Astrocyte (in vitro differentiated cells and primary cell): Measurements from ENCODE around the gene NECTIN4. TPM values are rescaled to one million over a fixed set of nuclear protein-coding genes. Genes with fewer than 3 reads are reported as not detected.

Source experiments
- DNase-seq: peaks from one replicate; pipeline ENCODE4 v3.0.0-alpha.2; 2010; ENCODE audit warnings: low read depth
- FAIRE-seq: peaks from 2 replicates; lab custom pipeline; 2011; peaks lifted over from hg19 to GRCh38; lab: Jason Lieb, UNC
- H2AFZ ChIP-seq: 2 replicates; pipeline ENCODE4 v1.6.0; 2012; ENCODE audit warnings: low read depth, low read length, inconsistent platforms
- H3K27ac ChIP-seq: 2 replicates; pipeline ENCODE4 v1.5.1; 2011; ENCODE audit warnings: low read depth, low read length, inconsistent platforms
- H3K27me3 ChIP-seq: 2 replicates; pipeline ENCODE4 v1.6.0; 2011; ENCODE audit warnings: low read length, inconsistent platforms; ENCODE audit not compliant: insufficient read depth
- H3K36me3 ChIP-seq: 2 replicates; pipeline ENCODE4 v1.5.1; 2011; ENCODE audit warnings: low read length, inconsistent platforms; ENCODE audit not compliant: insufficient read depth
- H3K4me1 ChIP-seq: 2 replicates; pipeline ENCODE4 v1.5.1; 2011; ENCODE audit warnings: low read length, inconsistent platforms; ENCODE audit not compliant: insufficient read depth
- H3K4me2 ChIP-seq: 2 replicates; pipeline ENCODE4 v1.6.0; 2012; ENCODE audit warnings: low read length, inconsistent platforms
- H3K4me3 ChIP-seq: 2 replicates; pipeline ENCODE4 v1.5.1; 2011; ENCODE audit warnings: low read depth, mild to moderate bottlenecking, low read length, inconsistent platforms; ENCODE audit not compliant: insufficient read depth
- H3K79me2 ChIP-seq: 2 replicates; pipeline ENCODE4 v1.6.0; 2012; ENCODE audit warnings: mild to moderate bottlenecking, low read length, inconsistent platforms; ENCODE audit not compliant: insufficient read depth
- H3K9ac ChIP-seq: 2 replicates; pipeline ENCODE4 v1.6.0; 2012; ENCODE audit warnings: mild to moderate bottlenecking, low read length, inconsistent platforms
- H3K9me3 ChIP-seq: 2 replicates; pipeline ENCODE4 v1.5.1; 2012; ENCODE audit warnings: low read depth, mild to moderate bottlenecking, low read length, inconsistent platforms; ENCODE audit not compliant: insufficient read depth
- H4K20me1 ChIP-seq: 2 replicates; pipeline ENCODE4 v1.6.0; 2012; ENCODE audit warnings: low read length, inconsistent platforms; ENCODE audit not compliant: insufficient read depth
- H3K27ac Mint-ChIP-seq: one replicate; pipeline ENCODE4 v1.8.0; 2021; ENCODE audit warnings: mild to moderate bottlenecking, mixed read lengths; ENCODE audit not compliant: unreplicated experiment
- H3K27me3 Mint-ChIP-seq: one replicate; pipeline ENCODE4 v1.8.0; 2021; ENCODE audit warnings: low read depth, mixed read lengths; ENCODE audit not compliant: unreplicated experiment
- H3K36me3 Mint-ChIP-seq: one replicate; pipeline ENCODE4 v1.8.0; 2021; ENCODE audit warnings: low read depth, mixed read lengths; ENCODE audit not compliant: unreplicated experiment
- H3K4me1 Mint-ChIP-seq: one replicate; pipeline ENCODE4 v1.8.0; 2021; ENCODE audit warnings: low read depth, mixed read lengths; ENCODE audit not compliant: unreplicated experiment
- H3K4me3 Mint-ChIP-seq: one replicate; pipeline ENCODE4 v1.8.0; 2021; ENCODE audit warnings: mild to moderate bottlenecking, moderate library complexity, mixed read lengths; ENCODE audit not compliant: unreplicated experiment
- H3K9me3 Mint-ChIP-seq: one replicate; pipeline ENCODE4 v1.8.0; 2021; ENCODE audit warnings: mild to moderate bottlenecking, mixed read lengths; ENCODE audit not compliant: unreplicated experiment
- EZH2 ChIP-seq: IDR thresholded peaks from 2 replicates; pipeline ENCODE4 v1.6.1; 2012; ENCODE audit warnings: mild to moderate bottlenecking, low read length, inconsistent platforms; ENCODE audit not compliant: insufficient read depth
- total RNA-seq: library from RNA; stranded (reverse); gene quantifications from 2 replicates; pipeline ENCODE4 v1.2.1, GENCODE V29; 2021
- TF ChIP-seq, protein P1 (sequence below): IDR thresholded peaks from 2 replicates; pipeline ENCODE4 v1.5.1; 2011; ENCODE audit warnings: low read depth, mild to moderate bottlenecking, inconsistent platforms, low read length, moderate library complexity; ENCODE audit not compliant: insufficient read depth

Gene NECTIN4
- total RNA-seq, 1 donor from 2014 or later: 1.9 TPM

DNA sequence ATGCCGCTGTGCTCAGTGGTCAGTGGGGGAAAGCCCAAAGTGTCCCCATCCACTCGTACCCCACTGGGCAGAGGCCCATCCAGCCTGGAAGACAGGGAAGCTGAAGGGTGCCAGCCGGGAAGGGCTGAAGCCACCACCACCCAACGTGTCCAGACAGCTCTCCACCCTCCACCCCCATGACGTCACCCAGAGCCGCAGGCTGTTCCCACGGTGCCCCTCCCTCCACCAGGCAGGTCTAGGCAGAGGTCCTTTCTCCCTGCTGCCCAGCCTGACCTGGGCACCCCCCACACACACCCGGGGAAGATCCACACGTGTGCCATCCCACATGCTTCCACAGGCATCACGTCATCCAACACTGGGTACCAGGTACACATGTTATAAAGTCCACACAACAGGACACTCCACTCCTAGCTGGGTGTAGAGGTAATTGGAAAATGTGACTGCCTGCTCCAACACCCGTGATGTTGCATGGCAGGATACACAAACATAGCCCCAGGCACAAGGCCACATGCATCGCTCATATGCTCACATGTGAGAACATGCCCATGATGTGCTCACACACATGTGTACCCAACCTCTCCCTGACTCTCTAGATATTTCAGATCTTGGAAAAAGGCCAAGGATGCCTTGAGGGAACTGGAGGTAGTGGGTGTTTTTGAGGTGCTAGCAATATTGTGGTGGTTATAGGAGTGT, 14.5 kb downstream of the NECTIN4 start:
- Histone ChIP-seq H3K27me3 (no peaks in the 10 kb centered on the region), H3K4me3 (no peak overlapping the region), H2AFZ (no peak overlapping the region), H3K4me2 (no peak overlapping the region), H3K79me2 (no peaks in the 10 kb centered on the region), H3K9me3 (no peaks in the 10 kb centered on the region), H4K20me1 (no peaks in the 10 kb centered on the region), H3K4me1 (no peaks in the 10 kb centered on the region), H3K36me3 (no peaks in the 10 kb centered on the region), H3K9ac (no peak overlapping the region), H3K27ac (no peak overlapping the region)
- Mint-ChIP-seq H3K4me1 (peaks cover 20% of the 10 kb centered on the region), H3K27ac (peak overlapping the region; percentile 19), H3K4me3 (peak overlapping the region; percentile 54), H3K9me3 (peaks cover 4% of the 10 kb centered on the region), H3K27me3 (no peaks in the 10 kb centered on the region), H3K36me3 (peaks cover 7% of the 10 kb centered on the region)
- TF ChIP-seq, protein P1, sequence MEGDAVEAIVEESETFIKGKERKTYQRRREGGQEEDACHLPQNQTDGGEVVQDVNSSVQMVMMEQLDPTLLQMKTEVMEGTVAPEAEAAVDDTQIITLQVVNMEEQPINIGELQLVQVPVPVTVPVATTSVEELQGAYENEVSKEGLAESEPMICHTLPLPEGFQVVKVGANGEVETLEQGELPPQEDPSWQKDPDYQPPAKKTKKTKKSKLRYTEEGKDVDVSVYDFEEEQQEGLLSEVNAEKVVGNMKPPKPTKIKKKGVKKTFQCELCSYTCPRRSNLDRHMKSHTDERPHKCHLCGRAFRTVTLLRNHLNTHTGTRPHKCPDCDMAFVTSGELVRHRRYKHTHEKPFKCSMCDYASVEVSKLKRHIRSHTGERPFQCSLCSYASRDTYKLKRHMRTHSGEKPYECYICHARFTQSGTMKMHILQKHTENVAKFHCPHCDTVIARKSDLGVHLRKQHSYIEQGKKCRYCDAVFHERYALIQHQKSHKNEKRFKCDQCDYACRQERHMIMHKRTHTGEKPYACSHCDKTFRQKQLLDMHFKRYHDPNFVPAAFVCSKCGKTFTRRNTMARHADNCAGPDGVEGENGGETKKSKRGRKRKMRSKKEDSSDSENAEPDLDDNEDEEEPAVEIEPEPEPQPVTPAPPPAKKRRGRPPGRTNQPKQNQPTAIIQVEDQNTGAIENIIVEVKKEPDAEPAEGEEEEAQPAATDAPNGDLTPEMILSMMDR: no peak
- TF ChIP-seq EZH2: no peak
- DNase-seq (no peak), FAIRE-seq (no peak)

DNA sequence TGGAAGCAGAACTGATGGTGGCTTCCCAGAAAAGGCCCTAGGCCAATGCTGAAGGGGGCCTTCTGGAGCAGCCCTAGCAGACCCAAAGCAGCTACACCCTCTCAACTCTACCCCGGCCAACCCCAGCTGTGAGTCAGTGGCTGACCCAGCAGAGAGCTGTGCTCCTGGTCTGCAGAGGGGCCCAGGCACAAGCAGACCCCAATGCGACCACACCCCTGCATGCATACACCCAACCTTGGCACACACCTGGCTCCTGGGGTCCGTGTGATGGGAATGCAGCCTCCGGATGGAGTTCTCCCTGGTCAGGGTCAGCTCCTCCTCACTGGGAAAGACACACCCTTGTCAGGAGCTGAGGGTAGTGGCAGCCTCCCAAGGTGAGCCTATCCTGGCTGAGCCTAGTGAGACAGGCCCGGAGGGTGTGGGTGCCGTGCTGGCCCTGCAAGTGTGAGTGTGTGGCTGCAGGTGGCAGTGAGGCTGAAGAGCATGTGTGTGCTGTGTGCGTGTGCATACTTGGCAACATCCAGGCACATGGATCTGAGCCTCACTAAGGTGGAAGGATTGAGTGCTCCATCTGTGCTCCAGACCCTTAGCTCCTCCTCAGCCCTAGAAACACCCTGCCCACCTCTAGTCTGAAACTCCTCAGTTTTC, 15.8 kb downstream of the NECTIN4 start:
- H3K4me1 Mint-ChIP-seq: peaks cover 22% of the 10 kb centered on the region
- no peaks in the 10 kb centered on the region for H3K36me3 ChIP-seq
- H3K79me2 ChIP-seq: no peaks in the 10 kb centered on the region
- FAIRE-seq (no peak), DNase-seq (no peak)
- H3K4me3 Mint-ChIP-seq: no peak overlapping the region
- no peaks in the 10 kb centered on the region for H3K4me1 ChIP-seq
- no peak overlapping the region for H3K4me2 ChIP-seq
- H2AFZ ChIP-seq: no peak overlapping the region
- H3K9ac ChIP-seq: no peak overlapping the region
- no peak overlapping the region for H3K4me3 ChIP-seq
- no peak overlapping the region for H3K27ac Mint-ChIP-seq
- no peak for TF ChIP-seq EZH2
- TF ChIP-seq, protein P1: no peak
- H3K27ac ChIP-seq: no peak overlapping the region
- H3K27me3 Mint-ChIP-seq: peaks cover 2% of the 10 kb centered on the region
- no peaks in the 10 kb centered on the region for H3K27me3 ChIP-seq
- H3K9me3 Mint-ChIP-seq: peaks cover 3% of the 10 kb centered on the region
- no peaks in the 10 kb centered on the region for H4K20me1 ChIP-seq
- H3K9me3 ChIP-seq: no peaks in the 10 kb centered on the region
- peaks cover 11% of the 10 kb centered on the region for H3K36me3 Mint-ChIP-seq
